SK-N-SH (cell line): ENCODE results near the gene PALLD. TPM values are rescaled to one million over a fixed set of nuclear protein-coding genes. Genes with fewer than 3 reads are reported as not detected.

Experiments used
- CTCF ChIA-PET: fragments of 300-600, 350-600 bp; formaldehyde crosslinking; extraction: SDS; loops from one replicate; lab custom pipeline; 2021; lab: Yijun Ruan, JAX
- POLR2A ChIA-PET: fragments of 350-600 bp; sonication (Branson Sonifier 250); formaldehyde crosslinking; extraction: SDS; loops from one replicate; lab custom pipeline; 2020; ENCODE audit warnings: antibody characterized with exemption, inconsistent platforms; lab: Yijun Ruan, JAX
- DNase-seq: peaks from one replicate; pipeline ENCODE4 v3.0.0; 2012
- H2AFZ ChIP-seq: fragments of 200-600 bp; sonication (generic); 2 replicates; pipeline ENCODE4 v1.8.1; 2016; ENCODE audit warnings: antibody characterized with exemption, mild to moderate bottlenecking, low read depth
- H3F3A ChIP-seq: fragments of 200-600 bp; sonication (generic); replicated peaks from 2 replicates; pipeline ENCODE3; 2016; ENCODE audit warnings: antibody characterized with exemption, mild to moderate bottlenecking; ENCODE audit not compliant: insufficient read depth
- H3K27ac ChIP-seq, 2 experiments: fragments of 200-500 bp in 1 of 2; fragments of 200-600 bp in 1 of 2; sonication (Bioruptor generic) in 1 of 2; sonication (generic), shearing (Covaris generic) in 1 of 2; 2 replicates each; pipeline versions ENCODE4 v1.5.1 to v1.6.1; 2014 to 2016; ENCODE audit warnings: low read depth in 2 of 2, inconsistent platforms in 1 of 2, low read length in 1 of 2, mild to moderate bottlenecking in 1 of 2, mixed read lengths in 1 of 2
- H3K27me3 ChIP-seq: fragments of 200-600 bp; sonication (generic), shearing (Covaris generic); 2 replicates; pipeline ENCODE4 v1.6.1; 2016; ENCODE audit warnings: mixed run types; ENCODE audit not compliant: insufficient read depth
- H3K36me3 ChIP-seq, 2 experiments: fragments of 200-500 bp in 1 of 2; fragments of 200-600 bp in 1 of 2; sonication (Bioruptor generic) in 1 of 2; sonication (generic) in 1 of 2; replicated peaks in 1 of 2; 2 replicates each; pipeline versions ENCODE3 to v1.5.1; 2014 to 2016; ENCODE audit warnings: low read length in 1 of 2, mild to moderate bottlenecking in 1 of 2; ENCODE audit not compliant: insufficient read depth in 2 of 2, control insufficient read depth in 1 of 2
- H3K4me1 ChIP-seq, 2 experiments: fragments of 200-500 bp in 1 of 2; fragments of 200-600 bp in 1 of 2; sonication (Bioruptor generic) in 1 of 2; sonication (generic), shearing (Covaris generic) in 1 of 2; 2 replicates each; pipeline versions ENCODE4 v1.5.1 to v1.6.1; 2014 to 2016; ENCODE audit warnings: low read depth in 1 of 2, low read length in 1 of 2, mixed run types in 1 of 2; ENCODE audit not compliant: insufficient read depth in 2 of 2, control insufficient read depth in 1 of 2
- H3K4me2 ChIP-seq: fragments of 200-600 bp; sonication (generic), shearing (Covaris generic); 2 replicates; pipeline ENCODE4 v1.6.1; 2017; ENCODE audit warnings: mixed run types
- H3K4me3 ChIP-seq, 2 experiments: fragments of 200-500 bp in 1 of 2; fragments of 200-600 bp in 1 of 2; sonication (Bioruptor generic) in 1 of 2; sonication (generic), shearing (Covaris generic) in 1 of 2; 2 replicates each; pipeline versions ENCODE4 v1.5.1 to v1.8.1; 2014 to 2016; ENCODE audit warnings: low read depth in 2 of 2, inconsistent platforms in 1 of 2, low read length in 1 of 2, mild to moderate bottlenecking in 1 of 2, mixed read lengths in 1 of 2, moderate library complexity in 1 of 2
- H3K79me2 ChIP-seq: fragments of 200-600 bp; sonication (generic); 2 replicates; pipeline ENCODE4 v1.8.1; 2017; ENCODE audit warnings: mild to moderate bottlenecking; ENCODE audit not compliant: insufficient read depth
- H3K9ac ChIP-seq: fragments of 200-600 bp; sonication (generic); 2 replicates; pipeline ENCODE4 v1.6.1; 2017; ENCODE audit warnings: mixed run types
- H3K9me2 ChIP-seq: fragments of 200-600 bp; sonication (generic); 2 replicates; pipeline ENCODE4 v1.6.1; 2017; ENCODE audit warnings: mixed run types
- H3K9me3 ChIP-seq: fragments of 200-600 bp; sonication (generic); 2 replicates; pipeline ENCODE4 v1.6.1; 2017; ENCODE audit warnings: mixed run types, mild to moderate bottlenecking, moderate library complexity
- H4K20me1 ChIP-seq: fragments of 200-600 bp; sonication (generic); 2 replicates; pipeline ENCODE4 v1.6.1; 2017; ENCODE audit warnings: mild to moderate bottlenecking, mixed run types; ENCODE audit not compliant: insufficient read depth
- FOSL2 ChIP-seq: IDR thresholded peaks from 2 replicates; pipeline ENCODE4 v1.4.0; 2012; ENCODE audit warnings: low read depth, mild to moderate bottlenecking, moderate library complexity, borderline replicate concordance
- FOXM1 ChIP-seq: IDR thresholded peaks from 2 replicates; pipeline ENCODE4 v1.4.0; 2012; ENCODE audit warnings: low read depth, mild to moderate bottlenecking
- GABPA ChIP-seq: IDR thresholded peaks from 2 replicates; pipeline ENCODE4 v1.4.0; 2012; ENCODE audit warnings: low read depth, mild to moderate bottlenecking
- GATA2 ChIP-seq: sonication (generic); formaldehyde crosslinking; IDR thresholded peaks from 2 replicates; pipeline ENCODE4 v1.5.0; 2020; ENCODE audit warnings: mild to moderate bottlenecking, missing genetic modification reagents
- MEF2A ChIP-seq: IDR thresholded peaks from 2 replicates; pipeline ENCODE4 v1.4.0; 2012; ENCODE audit warnings: low read depth, borderline replicate concordance
- MXI1 ChIP-seq: IDR thresholded peaks from 2 replicates; pipeline ENCODE4 v1.6.1; 2012; ENCODE audit warnings: mild to moderate bottlenecking, low read depth, low read length, improper control_type of control experiment
- NFIC ChIP-seq: IDR thresholded peaks from 2 replicates; pipeline ENCODE4 v1.4.0; 2012; ENCODE audit warnings: borderline replicate concordance
- NRF1 ChIP-seq: IDR thresholded peaks from 2 replicates; pipeline ENCODE4 v1.6.1; 2012; ENCODE audit warnings: low read depth, mild to moderate bottlenecking, low read length
- POLR2AphosphoS5 ChIP-seq: IDR thresholded peaks from 2 replicates; pipeline ENCODE4 v1.6.1; 2012; ENCODE audit warnings: low read depth, low read length
- RCOR1 ChIP-seq: fragments of 150-350 bp; IDR thresholded peaks from 2 replicates; pipeline ENCODE4 v1.6.1; 2017; ENCODE audit warnings: antibody characterized with exemption, low read length
- RFX5 ChIP-seq: IDR thresholded peaks from 2 replicates; pipeline ENCODE4 v1.6.1; 2012; ENCODE audit warnings: mild to moderate bottlenecking, improper control_type of control experiment, low read length
- SMC3 ChIP-seq: IDR thresholded peaks from 2 replicates; pipeline ENCODE4 v1.6.1; 2012; ENCODE audit warnings: low read depth, low read length, improper control_type of control experiment
- TAF1 ChIP-seq: IDR thresholded peaks from 2 replicates; pipeline ENCODE4 v1.6.1; 2012; ENCODE audit warnings: low read depth, mild to moderate bottlenecking, low read length, moderate library complexity, borderline replicate concordance
- TCF12 ChIP-seq: IDR thresholded peaks from 2 replicates; pipeline ENCODE4 v1.4.0; 2012
- TEAD4 ChIP-seq: IDR thresholded peaks from 2 replicates; pipeline ENCODE4 v1.4.0; 2012; ENCODE audit warnings: mild to moderate bottlenecking, borderline replicate concordance; ENCODE audit not compliant: insufficient read depth
- whole genome bisulfite sequencing: methylation state at CpG from one replicate; pipeline ENCODE4 v1.1.6; 2017; ENCODE audit warnings: low lambda C conversion rate; 5-methylcytosine and 5-hydroxymethylcytosine counted together
- polyA plus RNA-seq, 3 experiments: library from polyadenylated mRNA; depleted of rRNA; stranded (reverse); fragments of >200 nt; gene quantifications; 2 replicates each; pipeline ENCODE4 v1.2.3, GENCODE V29; 2012
- TF ChIP-seq, protein P1 (sequence below): fragments of 150-350 bp; IDR thresholded peaks from 2 replicates; pipeline ENCODE4 v1.6.1; 2016; ENCODE audit warnings: mild to moderate bottlenecking, low read depth, low read length
- TF ChIP-seq, protein P2 (sequence below): fragments of 200-600 bp; sonication (generic); IDR thresholded peaks from 2 replicates; pipeline ENCODE4 v1.6.1; 2017; ENCODE audit warnings: antibody characterized with exemption, mild to moderate bottlenecking, moderate library complexity
- TF ChIP-seq, protein P3 (sequence below): fragments of 150-350 bp; IDR thresholded peaks from 2 replicates; pipeline ENCODE4 v1.6.1; 2017; ENCODE audit warnings: antibody characterized with exemption, low read length, low read depth, borderline replicate concordance
- TF ChIP-seq, protein P4 (sequence below): IDR thresholded peaks from 2 replicates; pipeline ENCODE4 v1.4.0; 2012; ENCODE audit warnings: low read depth
- TF ChIP-seq, protein P5 (sequence below): IDR thresholded peaks from 2 replicates; pipeline ENCODE4; 2012
- TF ChIP-seq, protein P6 (sequence below): IDR thresholded peaks from 2 replicates; pipeline ENCODE4 v1.4.0; 2012; ENCODE audit warnings: low read depth, borderline replicate concordance

Gene PALLD
- polyA plus RNA-seq, 1 of the 3 experiments (the other 2 are of a cell fraction), result 33.0 TPM

DNA sequence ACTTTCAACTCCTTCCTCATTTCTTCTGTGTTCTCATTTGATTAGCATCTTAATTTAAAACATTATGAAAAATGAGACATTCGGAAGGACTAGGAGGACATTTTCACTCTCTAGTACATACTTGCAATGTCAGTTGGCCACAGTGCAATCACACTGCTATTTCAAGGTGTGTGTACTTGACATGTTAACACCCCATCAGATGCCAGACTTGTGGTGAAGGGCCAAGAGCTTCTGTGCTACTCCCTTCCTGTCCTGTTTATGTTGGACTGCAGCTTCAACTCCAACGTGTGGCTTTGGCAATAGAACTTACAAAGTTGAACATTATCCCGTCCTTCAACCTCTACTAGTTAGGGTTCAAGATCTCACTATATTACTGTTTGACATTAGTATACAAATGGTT is 221.0 kb downstream of the PALLD start:
- ChIA-PET CTCF (no interaction called here), POLR2A (no interaction called here)
- no peaks in the 10 kb centered on the region for H4K20me1 ChIP-seq
- H3F3A ChIP-seq, result peaks cover 1% of the 10 kb centered on the region
- WGBS, result 86% methylated on average over 3 of the region's 3 CpGs
- H3K4me1 ChIP-seq, result no peaks in the 10 kb centered on the region
- H3K4me3 ChIP-seq, result no peak overlapping the region
- H3K27me3 ChIP-seq, result no peaks in the 10 kb centered on the region
- no peak for DNase-seq
- peaks cover 0 to 9% of the 10 kb centered on the region in 2 experiments for H3K36me3 ChIP-seq
- no peak for TF ChIP-seq TAF1
- no peak for TF ChIP-seq NFIC
- TF ChIP-seq TCF12, result no peak
- no peak for TF ChIP-seq NRF1
- TF ChIP-seq, protein P1, sequence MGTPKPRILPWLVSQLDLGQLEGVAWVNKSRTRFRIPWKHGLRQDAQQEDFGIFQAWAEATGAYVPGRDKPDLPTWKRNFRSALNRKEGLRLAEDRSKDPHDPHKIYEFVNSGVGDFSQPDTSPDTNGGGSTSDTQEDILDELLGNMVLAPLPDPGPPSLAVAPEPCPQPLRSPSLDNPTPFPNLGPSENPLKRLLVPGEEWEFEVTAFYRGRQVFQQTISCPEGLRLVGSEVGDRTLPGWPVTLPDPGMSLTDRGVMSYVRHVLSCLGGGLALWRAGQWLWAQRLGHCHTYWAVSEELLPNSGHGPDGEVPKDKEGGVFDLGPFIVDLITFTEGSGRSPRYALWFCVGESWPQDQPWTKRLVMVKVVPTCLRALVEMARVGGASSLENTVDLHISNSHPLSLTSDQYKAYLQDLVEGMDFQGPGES, result no peak
- no peak for TF ChIP-seq TEAD4
- TF ChIP-seq, all 33 proteins: peak for 0
- Histone ChIP-seq H3K27ac (no peak overlapping the region), H3K9me2 (no peaks in the 10 kb centered on the region), H3K79me2 (no peaks in the 10 kb centered on the region), H2AFZ (no peak overlapping the region), H3K4me2 (no peak overlapping the region), H3K9me3 (no peaks in the 10 kb centered on the region), H3K9ac (no peak overlapping the region)

DNA sequence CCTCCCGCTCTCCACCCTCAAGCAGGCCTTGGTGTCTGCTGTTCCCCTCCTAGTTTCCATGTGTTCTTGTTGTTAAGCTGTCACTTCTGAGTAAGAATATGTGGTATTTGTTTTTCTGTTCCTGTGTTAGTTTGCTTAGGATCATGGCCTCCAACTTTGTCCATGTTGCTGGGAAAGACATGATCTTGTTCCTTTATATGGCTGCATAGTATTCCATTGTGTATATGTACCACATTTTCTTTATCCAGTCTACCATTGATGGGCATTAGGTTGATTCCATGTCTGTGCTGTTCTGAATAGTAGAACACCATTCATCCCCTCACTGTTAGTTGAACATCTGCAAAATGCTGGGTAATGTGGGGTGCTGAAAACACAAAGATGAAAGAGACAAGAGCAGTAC is 222.9 kb downstream of the PALLD start:
- Histone ChIP-seq H3K9me3 (no peaks in the 10 kb centered on the region), H3K79me2 (no peaks in the 10 kb centered on the region), H3K9ac (no peak overlapping the region), H2AFZ (no peak overlapping the region), H3F3A (no peaks in the 10 kb centered on the region), H4K20me1 (no peaks in the 10 kb centered on the region), H3K9me2 (no peaks in the 10 kb centered on the region), H3K27me3 (no peaks in the 10 kb centered on the region), H3K4me2 (no peak overlapping the region), H3K27ac (no peak overlapping the region), H3K36me3 (peaks cover 0 to 7% of the 10 kb centered on the region in 2 experiments), H3K4me3 (no peak overlapping the region), H3K4me1 (peaks cover 0 to 4% of the 10 kb centered on the region in 2 experiments; a peak in 1 of 4 replicates)
- TF ChIP-seq FOSL2, result no peak
- TF ChIP-seq, protein P2, sequence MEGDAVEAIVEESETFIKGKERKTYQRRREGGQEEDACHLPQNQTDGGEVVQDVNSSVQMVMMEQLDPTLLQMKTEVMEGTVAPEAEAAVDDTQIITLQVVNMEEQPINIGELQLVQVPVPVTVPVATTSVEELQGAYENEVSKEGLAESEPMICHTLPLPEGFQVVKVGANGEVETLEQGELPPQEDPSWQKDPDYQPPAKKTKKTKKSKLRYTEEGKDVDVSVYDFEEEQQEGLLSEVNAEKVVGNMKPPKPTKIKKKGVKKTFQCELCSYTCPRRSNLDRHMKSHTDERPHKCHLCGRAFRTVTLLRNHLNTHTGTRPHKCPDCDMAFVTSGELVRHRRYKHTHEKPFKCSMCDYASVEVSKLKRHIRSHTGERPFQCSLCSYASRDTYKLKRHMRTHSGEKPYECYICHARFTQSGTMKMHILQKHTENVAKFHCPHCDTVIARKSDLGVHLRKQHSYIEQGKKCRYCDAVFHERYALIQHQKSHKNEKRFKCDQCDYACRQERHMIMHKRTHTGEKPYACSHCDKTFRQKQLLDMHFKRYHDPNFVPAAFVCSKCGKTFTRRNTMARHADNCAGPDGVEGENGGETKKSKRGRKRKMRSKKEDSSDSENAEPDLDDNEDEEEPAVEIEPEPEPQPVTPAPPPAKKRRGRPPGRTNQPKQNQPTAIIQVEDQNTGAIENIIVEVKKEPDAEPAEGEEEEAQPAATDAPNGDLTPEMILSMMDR, result no peak
- TF ChIP-seq, protein P3, sequence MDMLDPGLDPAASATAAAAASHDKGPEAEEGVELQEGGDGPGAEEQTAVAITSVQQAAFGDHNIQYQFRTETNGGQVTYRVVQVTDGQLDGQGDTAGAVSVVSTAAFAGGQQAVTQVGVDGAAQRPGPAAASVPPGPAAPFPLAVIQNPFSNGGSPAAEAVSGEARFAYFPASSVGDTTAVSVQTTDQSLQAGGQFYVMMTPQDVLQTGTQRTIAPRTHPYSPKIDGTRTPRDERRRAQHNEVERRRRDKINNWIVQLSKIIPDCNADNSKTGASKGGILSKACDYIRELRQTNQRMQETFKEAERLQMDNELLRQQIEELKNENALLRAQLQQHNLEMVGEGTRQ, result no peak
- TF ChIP-seq, protein P4, sequence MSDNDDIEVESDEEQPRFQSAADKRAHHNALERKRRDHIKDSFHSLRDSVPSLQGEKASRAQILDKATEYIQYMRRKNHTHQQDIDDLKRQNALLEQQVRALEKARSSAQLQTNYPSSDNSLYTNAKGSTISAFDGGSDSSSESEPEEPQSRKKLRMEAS, result no peak
- TF ChIP-seq NFIC, result no peak
- no peak for TF ChIP-seq RCOR1
- TF ChIP-seq FOXM1, result no peak
- TF ChIP-seq NRF1, result no peak
- TF ChIP-seq GABPA, result no peak
- no peak for TF ChIP-seq TCF12
- TF ChIP-seq SMC3, result no peak
- TF ChIP-seq TAF1, result no peak
- TF ChIP-seq, protein P5, sequence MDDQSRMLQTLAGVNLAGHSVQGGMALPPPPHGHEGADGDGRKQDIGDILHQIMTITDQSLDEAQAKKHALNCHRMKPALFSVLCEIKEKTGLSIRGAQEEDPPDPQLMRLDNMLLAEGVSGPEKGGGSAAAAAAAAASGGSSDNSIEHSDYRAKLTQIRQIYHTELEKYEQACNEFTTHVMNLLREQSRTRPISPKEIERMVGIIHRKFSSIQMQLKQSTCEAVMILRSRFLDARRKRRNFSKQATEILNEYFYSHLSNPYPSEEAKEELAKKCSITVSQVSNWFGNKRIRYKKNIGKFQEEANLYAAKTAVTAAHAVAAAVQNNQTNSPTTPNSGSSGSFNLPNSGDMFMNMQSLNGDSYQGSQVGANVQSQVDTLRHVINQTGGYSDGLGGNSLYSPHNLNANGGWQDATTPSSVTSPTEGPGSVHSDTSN, result no peak
- no peak for TF ChIP-seq RFX5
- TF ChIP-seq, protein P6, sequence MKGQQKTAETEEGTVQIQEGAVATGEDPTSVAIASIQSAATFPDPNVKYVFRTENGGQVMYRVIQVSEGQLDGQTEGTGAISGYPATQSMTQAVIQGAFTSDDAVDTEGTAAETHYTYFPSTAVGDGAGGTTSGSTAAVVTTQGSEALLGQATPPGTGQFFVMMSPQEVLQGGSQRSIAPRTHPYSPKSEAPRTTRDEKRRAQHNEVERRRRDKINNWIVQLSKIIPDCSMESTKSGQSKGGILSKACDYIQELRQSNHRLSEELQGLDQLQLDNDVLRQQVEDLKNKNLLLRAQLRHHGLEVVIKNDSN, result no peak
- no peak for TF ChIP-seq GATA2 (CRISPR knock-in tag)
- TF ChIP-seq POLR2AphosphoS5, result no peak
- TF ChIP-seq MXI1, result no peak
- no peak for TF ChIP-seq MEF2A
- ChIA-PET CTCF (no interaction called here), POLR2A (no interaction called here)
- WGBS, result 87% methylated on average over 1 of the region's 1 CpG
- no peak for DNase-seq
